CMK (cell line): ENCODE results near the gene THOP1.

ENCODE experiments used
- DNase-seq: peaks from one replicate; pipeline ENCODE4 v3.0.0-alpha.2; 2010; ENCODE audit warnings: low read depth

Gene THOP1

GRCh38 chr19:2854849-2855248 lies 69.5 kb downstream of the THOP1 start:
- no peak for DNase-seq

GRCh38 chr19:2856457-2857050 lies 71.3 kb downstream of the THOP1 start:
- DNase-seq: no peak

GRCh38 chr19:2858864-2859263 lies 73.6 kb downstream of the THOP1 start:
- no peak for DNase-seq

GRCh38 chr19:2863816-2864215 lies 78.5 kb downstream of the THOP1 start:
- no peak for DNase-seq
